ENCODE measurements around the gene BGLAP. TPM values are rescaled to one million over a fixed set of nuclear protein-coding genes. Genes with fewer than 3 reads are reported as not detected.

BGLAP gene
- total RNA-seq, 1 experiment from 2014 or later: 2.3 TPM

DNA sequence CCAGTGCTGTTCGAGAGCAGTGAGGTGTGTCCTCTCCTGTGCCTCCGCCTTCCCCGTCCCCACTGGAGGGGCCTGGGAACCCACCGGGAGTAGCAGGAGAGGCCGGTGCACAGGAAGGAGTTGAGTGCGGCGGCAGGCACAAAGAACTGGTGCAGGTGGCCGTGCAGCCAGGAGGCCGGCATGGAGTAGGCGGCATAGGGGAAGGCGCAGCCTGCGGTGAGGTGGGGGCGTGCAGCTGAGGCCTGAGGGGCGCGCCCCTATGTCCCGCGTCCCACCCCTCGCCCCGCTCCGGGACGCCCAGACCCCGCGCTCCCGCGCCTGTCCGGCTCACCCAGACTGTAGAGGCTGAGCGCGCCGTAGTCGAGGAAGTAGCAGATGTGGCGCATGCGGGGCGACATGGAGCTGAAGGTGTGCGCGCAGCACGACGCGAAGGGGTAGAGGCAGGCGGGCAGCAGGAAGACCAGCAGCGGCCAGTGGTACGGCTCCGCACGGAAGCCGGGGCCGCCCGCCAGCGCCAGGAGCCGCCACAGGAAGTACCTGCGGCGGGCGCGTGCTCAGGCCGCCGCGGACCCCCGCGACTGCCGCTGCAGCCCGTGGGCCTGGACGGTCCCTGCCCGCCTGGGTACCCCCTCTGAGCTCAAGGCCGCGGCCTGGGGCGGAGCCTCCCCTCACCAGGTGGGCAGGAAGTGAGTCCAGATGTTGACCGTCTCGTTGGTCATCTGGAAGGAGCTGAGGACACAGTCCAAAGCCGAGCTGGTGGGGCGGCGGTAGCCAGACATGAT, 3.7 kb downstream of the BGLAP start:
- H3K4me3 ChIP-seq: no peak overlapping the region
- DNase-seq: no peak

DNA sequence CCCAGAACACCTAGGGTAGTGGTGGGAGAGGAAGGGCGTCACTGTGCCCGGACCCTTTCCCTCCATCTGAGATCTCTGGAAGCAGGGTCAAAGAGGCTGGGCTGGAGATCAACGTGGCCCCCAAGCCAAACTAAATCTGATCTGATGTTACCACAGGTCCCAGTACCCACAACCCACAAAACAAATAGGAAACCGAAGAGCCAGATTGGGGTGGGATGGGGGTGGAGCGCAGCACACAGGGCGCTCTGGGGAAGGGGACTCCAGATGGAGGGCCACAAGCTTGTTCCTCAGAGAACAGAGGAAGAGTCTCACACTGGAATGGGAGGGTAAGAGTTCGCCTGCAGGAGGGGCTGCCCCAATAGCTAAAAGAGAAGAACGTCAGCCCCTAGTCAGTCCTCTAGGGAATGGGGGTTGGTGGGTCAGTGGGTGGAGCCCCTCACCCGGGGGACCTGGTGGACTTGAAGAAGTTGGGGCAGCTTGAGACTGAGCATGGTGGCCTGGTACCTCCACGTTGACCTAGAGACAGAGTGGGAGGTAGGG, 4.3 kb downstream of the BGLAP start:
- no peak for DNase-seq
- Histone ChIP-seq H3K9me3 (no peaks in the 10 kb centered on the region), H3K27me3 (no peaks in the 10 kb centered on the region), H3K4me3 (no peak overlapping the region), H3K36me3 (peaks cover 23% of the 10 kb centered on the region)

More for the DNA sequence above, 3.7 kb downstream of the BGLAP start:
- Histone ChIP-seq H3K27me3 (no peaks in the 10 kb centered on the region), H3K36me3 (peaks cover 23% of the 10 kb centered on the region), H3K9me3 (no peaks in the 10 kb centered on the region)

DNA sequence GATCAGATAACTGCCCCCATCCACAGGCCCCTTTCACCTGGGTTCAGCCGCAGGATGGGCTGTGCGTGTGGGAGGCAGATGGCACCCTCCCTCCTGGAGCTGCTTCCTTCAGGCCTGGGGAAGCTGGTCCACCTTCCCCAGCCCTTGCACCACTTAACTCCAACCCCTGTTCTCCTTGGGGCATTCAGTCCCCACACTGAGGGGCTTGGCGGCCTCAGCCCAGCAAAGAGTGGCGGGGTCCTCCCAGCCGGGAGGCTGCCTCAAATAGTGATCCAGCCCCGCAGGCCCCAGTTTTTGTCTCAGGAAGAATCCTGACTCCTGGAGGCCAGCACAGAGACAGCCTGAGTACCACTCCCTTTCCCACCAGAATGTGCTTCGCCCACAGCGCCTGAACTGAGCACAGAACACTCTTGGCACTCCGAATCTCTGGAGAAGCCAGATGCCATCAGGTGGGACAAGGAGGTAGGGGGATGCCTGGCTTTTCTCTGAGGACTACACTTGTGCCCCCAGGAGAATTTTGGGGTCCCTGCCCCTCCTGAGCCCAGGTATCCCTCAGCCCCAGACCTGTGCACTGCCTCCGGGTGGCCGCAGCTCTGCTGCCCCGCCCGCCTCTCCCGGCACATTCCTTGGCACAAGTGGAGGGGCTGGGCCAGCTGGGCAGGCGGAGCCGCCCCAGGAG, 4.9 kb downstream of the BGLAP start:
- Histone ChIP-seq H3K4me3 (no peak overlapping the region), H3K36me3 (peaks cover 29% of the 10 kb centered on the region), H3K9me3 (no peaks in the 10 kb centered on the region), H3K27me3 (no peaks in the 10 kb centered on the region)
- peak; percentile 56 for DNase-seq

DNA sequence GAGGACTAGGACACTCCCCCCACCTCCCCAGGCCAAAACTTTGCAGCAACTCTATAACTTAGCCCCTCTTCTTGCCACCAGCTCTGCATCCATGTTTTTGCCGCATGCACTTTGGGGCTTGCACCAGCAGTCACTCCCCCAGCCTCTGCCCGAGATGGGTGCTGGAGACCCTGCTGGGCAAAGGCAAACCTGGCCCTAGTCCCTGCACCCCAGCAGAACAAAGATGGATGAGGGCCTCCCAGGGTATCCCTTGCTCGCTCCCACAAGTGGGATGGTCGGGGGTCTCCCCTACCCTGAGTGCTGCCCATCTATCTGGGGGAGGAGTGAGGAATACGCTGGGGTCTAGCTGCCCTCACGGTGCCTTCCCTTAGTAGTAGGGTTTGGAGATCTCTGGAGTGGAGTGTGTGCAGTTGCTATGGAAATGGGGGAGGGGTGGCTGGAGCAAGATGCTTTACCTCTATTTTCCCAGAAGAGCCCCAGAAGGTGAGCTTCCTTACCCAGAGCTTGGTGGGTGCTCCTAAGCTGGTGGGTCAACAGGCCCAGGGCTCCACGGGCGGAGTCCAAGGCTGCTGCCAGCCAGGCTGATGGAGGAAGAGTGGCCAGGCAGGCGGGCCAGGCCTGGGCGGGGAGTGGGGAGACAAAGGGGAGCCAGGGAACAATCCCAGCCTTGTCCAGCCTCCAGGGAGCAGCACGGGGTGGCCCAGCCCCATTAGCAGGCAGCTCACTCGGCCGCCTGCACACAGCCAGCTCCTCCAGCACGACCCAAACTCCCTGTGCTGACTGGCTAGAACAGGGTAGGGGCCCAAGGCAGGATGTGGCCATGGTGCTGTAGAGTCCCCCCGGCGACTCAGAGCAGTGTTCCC, 5.7 kb downstream of the BGLAP start, which contains the start of gene PAQR6:
Gene PAQR6 (minus strand): TSS at position 597 of the 863 bp plus-strand sequence. CDS start 1,325 bp downstream, outside the sequence.
- H3K27me3 ChIP-seq: no peaks in the 10 kb centered on the region
- H3K36me3 ChIP-seq: peaks cover 37% of the 10 kb centered on the region
- H3K9me3 ChIP-seq: no peaks in the 10 kb centered on the region
- H3K4me3 ChIP-seq: no peak within 1 kb of the TSS
- DNase-seq: no peak

DNA sequence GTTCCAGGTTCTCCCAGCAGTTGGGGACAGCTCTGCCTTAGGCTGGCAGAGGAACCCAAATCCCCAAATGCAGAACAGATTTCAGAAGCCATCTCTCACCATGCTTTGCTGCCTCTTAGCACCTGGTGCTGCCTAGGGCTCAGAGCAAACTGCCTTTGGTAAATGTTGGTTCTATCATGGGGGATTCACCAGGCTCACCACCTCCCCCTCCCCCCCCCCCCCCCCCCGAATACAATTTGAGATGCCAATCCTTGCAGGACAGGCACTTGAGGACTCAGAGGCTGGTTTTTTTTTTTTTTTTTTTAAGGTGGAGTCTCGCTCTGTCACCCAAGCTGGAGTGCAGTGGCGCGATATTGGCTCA, 6.3 kb downstream of the BGLAP start:
- no peak for DNase-seq
- H3K9me3 ChIP-seq: no peaks in the 10 kb centered on the region

DNA sequence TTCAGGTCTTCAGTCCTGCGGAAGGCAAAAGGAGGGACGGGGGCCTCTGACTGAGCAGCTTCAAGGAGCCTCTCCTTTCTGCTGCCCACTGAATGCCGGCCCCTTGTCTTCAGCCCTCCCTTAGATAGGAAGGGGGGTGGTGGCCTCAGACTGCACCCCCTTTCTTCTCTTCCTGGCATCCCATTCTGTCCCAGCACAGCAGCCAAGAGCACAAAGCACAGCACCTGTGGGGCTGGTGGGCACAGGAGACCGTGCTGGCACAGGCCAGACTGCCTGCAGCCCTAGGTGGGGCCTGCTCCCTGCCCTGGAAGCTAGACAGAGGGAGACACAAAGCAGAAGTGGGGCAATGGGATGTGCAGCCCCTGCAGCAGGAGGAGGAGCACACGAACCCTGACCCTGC, 7.6 kb downstream of the BGLAP start:
- DNase-seq: no peak
- Histone ChIP-seq H3K4me3 (no peak overlapping the region), H3K9me3 (no peaks in the 10 kb centered on the region), H3K27me3 (no peaks in the 10 kb centered on the region), H3K36me3 (peaks cover 56% of the 10 kb centered on the region)

More for the DNA sequence above, 6.3 kb downstream of the BGLAP start:
- no peak overlapping the region for H3K4me3 ChIP-seq
- no peaks in the 10 kb centered on the region for H3K27me3 ChIP-seq
- peaks cover 43% of the 10 kb centered on the region for H3K36me3 ChIP-seq

DNA sequence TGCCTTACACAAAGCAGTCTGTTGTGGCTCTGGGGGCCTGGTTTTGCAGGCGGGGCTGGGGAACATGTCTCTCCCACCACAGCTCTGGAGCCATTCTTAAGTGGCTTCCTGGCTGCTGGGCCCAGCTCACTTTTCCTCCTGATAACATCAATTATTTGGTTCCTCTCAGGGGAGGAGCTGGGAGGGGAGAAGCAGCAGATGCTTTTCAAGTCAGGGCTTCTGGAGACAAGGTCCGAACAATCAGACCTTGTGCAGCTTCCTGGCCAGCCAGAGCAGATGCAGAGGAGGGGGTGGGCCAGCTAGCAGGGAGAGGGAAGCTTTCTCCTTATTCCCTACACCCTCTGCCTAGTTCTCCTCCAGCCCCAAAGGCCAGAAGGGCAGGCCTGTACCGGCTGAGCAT, 9.5 kb downstream of the BGLAP start:
- Histone ChIP-seq H3K36me3 (peaks cover 73% of the 10 kb centered on the region), H3K4me3 (no peak overlapping the region), H3K27me3 (no peaks in the 10 kb centered on the region), H3K9me3 (no peaks in the 10 kb centered on the region)
- no peak for DNase-seq

DNA sequence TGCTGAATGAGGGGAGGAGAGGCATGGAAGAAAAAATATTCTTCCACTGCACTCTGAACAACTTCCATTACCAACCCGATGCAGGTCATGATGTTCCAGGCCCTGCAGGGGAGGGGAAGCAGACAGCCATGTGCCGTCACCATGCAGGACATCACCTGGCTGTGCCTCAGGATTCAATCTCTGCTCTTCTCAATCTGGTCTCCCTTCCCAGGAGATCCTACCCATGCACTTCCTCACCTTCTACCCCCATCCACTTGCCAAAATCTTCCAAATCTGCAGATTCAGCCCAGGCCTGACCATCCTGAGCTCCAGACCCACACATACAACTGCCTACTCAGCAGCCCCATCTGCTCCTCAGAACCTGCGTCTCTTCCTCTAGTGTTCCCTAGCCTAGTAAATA, 11.7 kb downstream of the BGLAP start:
- Histone ChIP-seq H3K27me3 (no peaks in the 10 kb centered on the region), H3K4me3 (no peak overlapping the region), H3K9me3 (no peaks in the 10 kb centered on the region), H3K36me3 (peaks cover 94% of the 10 kb centered on the region)
- DNase-seq: no peak

DNA sequence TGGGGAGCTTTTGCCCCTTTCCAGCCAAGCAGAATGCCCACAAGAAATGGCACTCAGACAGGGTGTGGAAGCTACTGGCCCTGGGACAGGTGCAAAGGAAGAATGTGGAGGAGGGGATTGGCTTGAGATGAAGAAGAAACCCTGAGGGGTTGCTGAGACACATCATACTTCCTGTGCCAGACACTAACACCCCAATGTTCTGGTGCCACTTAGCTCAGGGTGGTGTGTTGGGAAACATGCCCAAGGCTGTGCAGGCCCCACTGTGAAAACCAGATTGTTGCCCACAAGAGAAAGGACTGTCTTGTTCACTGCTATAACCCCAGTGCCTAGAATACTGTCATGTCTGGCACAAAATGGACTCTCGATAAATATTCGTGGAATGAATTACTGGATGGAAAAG, 15.7 kb downstream of the BGLAP start:
- H3K27me3 ChIP-seq: no peaks in the 10 kb centered on the region
- no peak for DNase-seq
- no peak overlapping the region for H3K4me3 ChIP-seq
- no peaks in the 10 kb centered on the region for H3K9me3 ChIP-seq
- H3K36me3 ChIP-seq: peaks cover 95% of the 10 kb centered on the region

DNA sequence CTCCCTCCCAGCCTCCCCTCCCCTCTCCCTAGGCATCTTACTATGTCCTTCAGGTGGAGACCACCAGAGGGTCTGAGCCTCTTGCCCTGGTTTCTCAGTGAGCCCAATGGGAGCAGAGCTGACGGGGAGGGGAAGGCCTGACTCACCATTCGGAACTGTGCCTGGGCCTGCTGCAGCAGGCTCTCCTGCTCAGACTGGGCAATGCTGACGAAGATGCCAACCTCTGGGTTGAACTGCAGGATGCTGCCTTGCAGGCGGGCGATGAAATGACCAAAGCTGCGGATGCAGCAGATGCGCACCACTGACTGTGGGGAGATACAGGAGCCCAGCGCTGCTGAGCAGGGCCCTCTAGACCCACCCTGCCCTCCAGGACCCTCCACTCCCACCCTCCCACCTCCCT, 16.9 kb downstream of the BGLAP start:
- no peaks in the 10 kb centered on the region for H3K9me3 ChIP-seq
- no peak overlapping the region for H3K4me3 ChIP-seq
- H3K27me3 ChIP-seq: no peaks in the 10 kb centered on the region
- H3K36me3 ChIP-seq: peaks cover 94% of the 10 kb centered on the region
- no peak for DNase-seq

DNA sequence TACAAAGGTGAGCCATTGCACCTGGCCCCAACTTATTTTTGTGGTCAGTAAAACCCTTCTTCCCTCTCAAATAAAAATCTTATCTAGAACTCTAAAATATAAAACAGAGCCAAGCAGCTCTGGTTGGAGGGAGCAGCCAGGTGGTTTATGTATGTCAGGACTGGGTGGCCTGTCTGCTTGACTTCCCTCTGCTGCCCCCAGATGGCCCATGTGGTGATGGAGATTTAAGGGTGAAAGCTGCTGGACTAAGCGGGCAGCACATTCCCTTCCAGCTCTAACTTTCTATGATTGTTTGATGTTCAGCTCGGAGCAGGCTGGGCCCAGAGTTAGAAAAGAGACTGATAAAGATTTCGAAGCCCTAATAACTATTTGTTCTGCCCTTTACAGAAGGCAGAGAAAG, 17.8 kb downstream of the BGLAP start:
- no peak for DNase-seq
- Histone ChIP-seq H3K9me3 (no peaks in the 10 kb centered on the region), H3K27me3 (no peaks in the 10 kb centered on the region), H3K4me3 (no peak overlapping the region), H3K36me3 (peaks cover 92% of the 10 kb centered on the region)

DNA sequence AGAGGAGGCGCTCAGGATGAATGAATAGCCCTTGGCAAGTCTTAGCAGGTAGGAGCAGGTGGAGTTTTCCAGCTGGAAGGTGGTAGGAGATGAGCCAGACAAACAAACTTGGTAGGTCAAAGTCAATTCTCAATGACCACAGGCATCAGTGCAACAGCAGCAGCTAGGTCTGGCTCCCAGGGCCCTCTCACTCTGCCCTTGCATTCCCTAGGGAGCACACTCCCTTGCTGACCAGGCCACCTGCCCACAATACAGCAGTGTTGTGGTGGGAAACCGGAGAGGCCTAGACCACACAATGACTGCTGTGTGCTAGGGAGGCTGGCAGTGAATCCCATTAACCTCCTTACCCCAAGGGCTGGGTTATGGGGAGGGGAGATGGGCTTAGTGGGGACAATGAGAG, 18.9 kb downstream of the BGLAP start:
- Histone ChIP-seq H3K9me3 (no peaks in the 10 kb centered on the region), H3K36me3 (peaks cover 90% of the 10 kb centered on the region), H3K27me3 (no peaks in the 10 kb centered on the region), H3K4me3 (no peak overlapping the region)
- DNase-seq: no peak

DNA sequence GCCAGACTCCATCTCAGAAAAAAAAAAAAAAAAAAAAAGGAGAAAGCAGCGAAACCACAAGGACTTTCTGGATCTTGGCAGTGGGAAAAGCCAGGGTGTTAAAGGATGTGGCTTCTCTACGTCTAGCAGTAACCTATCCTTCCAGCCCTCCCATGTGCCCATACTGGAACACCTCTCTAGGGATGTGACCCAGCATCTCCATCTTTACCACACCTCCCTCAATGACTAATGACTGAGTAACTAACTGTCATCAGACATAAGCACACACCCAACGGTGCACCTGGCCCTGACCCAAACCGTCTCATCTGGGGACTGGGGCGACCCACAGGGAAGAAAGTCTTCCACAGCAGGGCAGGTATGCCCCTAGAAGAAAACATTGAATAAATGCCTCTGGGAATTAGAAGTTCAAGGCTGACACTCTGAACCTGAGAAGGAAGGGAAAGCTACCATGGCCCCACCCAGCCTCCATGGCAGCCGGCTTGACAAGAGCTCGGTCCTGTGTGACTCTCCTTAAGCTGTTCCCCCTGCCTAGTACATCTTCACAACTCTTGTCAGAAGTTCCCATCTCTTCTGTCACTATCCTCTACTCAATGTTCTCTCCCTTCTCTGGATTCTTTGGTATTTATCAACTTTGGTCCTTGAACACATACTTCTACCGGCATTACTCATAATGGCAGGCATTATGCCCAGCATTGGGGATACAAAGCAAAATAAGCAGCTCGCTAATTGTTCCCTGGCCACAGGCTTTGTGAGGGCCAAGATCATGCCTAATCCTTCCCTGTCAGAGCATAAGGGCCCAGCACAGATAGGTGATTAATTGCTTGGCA, 20.7 kb downstream of the BGLAP start:
- H3K27me3 ChIP-seq: no peaks in the 10 kb centered on the region
- DNase-seq: peak; percentile 91
- H3K36me3 ChIP-seq: peaks cover 93% of the 10 kb centered on the region
- no peaks in the 10 kb centered on the region for H3K9me3 ChIP-seq
- H3K4me3 ChIP-seq: no peak overlapping the region

DNA sequence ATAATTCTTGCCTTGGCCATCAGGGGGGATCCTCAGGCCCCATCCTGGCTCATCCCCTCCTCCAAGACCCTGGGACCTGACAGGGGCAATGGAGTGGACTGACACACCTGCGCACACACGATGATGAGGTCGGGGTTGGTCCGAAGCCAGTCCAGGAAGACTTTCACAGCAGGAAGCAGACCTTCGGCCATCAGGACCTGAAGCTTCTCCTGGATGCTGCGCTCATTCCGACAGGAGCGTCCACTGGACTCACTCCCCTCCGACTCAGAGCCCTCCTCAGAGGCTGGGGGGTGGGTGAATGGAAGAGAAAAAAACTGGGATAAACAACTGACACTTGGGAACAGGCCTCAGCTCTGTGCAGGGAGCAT, 21.3 kb downstream of the BGLAP start:
- Histone ChIP-seq H3K4me3 (no peak overlapping the region), H3K27me3 (no peaks in the 10 kb centered on the region), H3K9me3 (no peaks in the 10 kb centered on the region), H3K36me3 (peaks cover 93% of the 10 kb centered on the region)
- peak; percentile 60 for DNase-seq

DNA sequence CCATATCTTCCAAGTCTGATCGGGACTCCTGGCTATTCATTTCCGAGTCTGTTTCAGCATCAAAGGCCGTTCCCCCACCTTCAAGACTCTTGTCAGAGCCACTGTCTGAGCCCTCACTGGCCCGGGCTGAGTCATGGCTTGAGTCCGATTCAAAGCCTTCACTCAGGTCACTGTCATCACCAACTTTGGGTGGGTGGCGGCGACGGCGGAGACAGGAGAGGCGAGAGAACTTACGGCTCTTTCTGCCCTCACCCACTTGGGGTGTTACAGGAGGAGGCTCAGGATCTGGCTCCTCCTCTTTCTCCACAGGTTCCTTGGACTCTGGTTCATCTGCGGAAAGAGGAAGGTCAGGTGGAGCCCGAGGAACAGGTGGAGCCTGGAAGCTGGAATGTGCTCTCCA, 24.1 kb downstream of the BGLAP start:
- H3K4me3 ChIP-seq: no peak overlapping the region
- H3K9me3 ChIP-seq: no peaks in the 10 kb centered on the region
- DNase-seq: no peak
- H3K27me3 ChIP-seq: no peaks in the 10 kb centered on the region
- peaks cover 88% of the 10 kb centered on the region for H3K36me3 ChIP-seq

DNA sequence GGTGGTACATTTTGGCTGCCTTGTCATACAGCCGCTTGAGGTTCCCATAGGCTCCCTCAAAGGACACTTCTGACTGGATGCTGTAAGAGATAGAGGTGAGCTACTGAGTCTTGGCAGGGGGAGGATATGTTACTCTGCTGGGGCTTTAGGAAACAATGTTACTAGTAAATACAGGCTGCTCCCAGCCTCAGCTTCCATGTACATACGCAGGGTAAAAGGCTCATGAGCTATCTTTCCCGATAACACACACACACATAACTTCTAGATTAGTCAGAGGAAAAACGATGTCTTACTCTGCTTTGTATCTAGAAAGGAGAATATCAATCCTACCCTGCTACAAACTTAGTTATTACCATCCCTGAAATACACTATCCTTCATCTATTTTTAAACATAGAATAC, 26.4 kb downstream of the BGLAP start:
- Histone ChIP-seq H3K4me3 (no peak overlapping the region), H3K9me3 (no peaks in the 10 kb centered on the region), H3K36me3 (peaks cover 86% of the 10 kb centered on the region), H3K27me3 (no peaks in the 10 kb centered on the region)
- no peak for DNase-seq
